GM12878 (cell line): Measurements from ENCODE around the gene CHD6. TPM values are rescaled to one million over a fixed set of nuclear protein-coding genes. Genes with fewer than 3 reads are reported as not detected.

Experiments
- ATAC-seq: fragments of 200-7000 bp; cut with Tn5 transposase; 3 replicates; pipeline ENCODE4 v1.9.1; 2020; ENCODE audit warnings: mild to moderate bottlenecking, moderate library complexity
- BruUV-seq: library from RNA; stranded (reverse); fragments of 400-500 nt; replicated peaks from 2 replicates; lab custom pipeline; 2021; lab: Mats Ljungman, UMichigan
- CTCF ChIA-PET: fragments of 300-600 bp; sonication (Branson Sonifier 250); formaldehyde crosslinking; extraction: SDS; loops from one replicate; lab custom pipeline; 2021; ENCODE audit warnings: inconsistent platforms; lab: Yijun Ruan, JAX
- POLR2A ChIA-PET: fragments of 350-600 bp; formaldehyde crosslinking; extraction: SDS; loops from one replicate; lab custom pipeline; 2021; ENCODE audit warnings: inconsistent platforms; lab: Charles Lee
- RAD21 ChIA-PET: fragments of 300-600 bp; sonication (Branson Sonifier 250); formaldehyde crosslinking; loops from one replicate; lab custom pipeline; 2023; ENCODE audit warnings: antibody characterized with exemption; ENCODE audit not compliant: unreplicated experiment; lab: Charles Lee
- SMC1A ChIA-PET: fragments of 300-600 bp; sonication (Branson Sonifier 250); formaldehyde crosslinking; loops from one replicate; lab custom pipeline; 2023; ENCODE audit not compliant: unreplicated experiment, uncharacterized antibody; lab: Charles Lee
- DNase-seq: peaks from one replicate; pipeline ENCODE4 v3.0.0-alpha.2; 2011; ENCODE audit warnings: low read depth, low spot score
- FAIRE-seq: peaks from 3 replicates; lab custom pipeline; 2011; peaks lifted over from hg19 to GRCh38; lab: Jason Lieb, UNC
- H2AFZ ChIP-seq: 2 replicates; pipeline ENCODE4 v1.6.0; 2011; ENCODE audit warnings: low read depth, low read length, control low read depth; ENCODE audit not compliant: control insufficient read depth
- H3K27ac ChIP-seq: 2 replicates; pipeline ENCODE4 v1.5.1; 2011; ENCODE audit warnings: control low read depth; ENCODE audit not compliant: control insufficient read depth, insufficient read depth
- H3K27me3 ChIP-seq, 2 experiments: replicated peaks in 1 of 2; 2 replicates each; pipeline versions ENCODE4 v1.6.0 to v1.6.1; 2011; ENCODE audit warnings: low read length in 1 of 2; ENCODE audit not compliant: control insufficient read depth in 2 of 2, insufficient read depth in 2 of 2
- H3K36me3 ChIP-seq, 2 experiments: 2 replicates each; pipeline ENCODE4 v1.5.1; 2011; ENCODE audit warnings: low read length in 1 of 2; ENCODE audit not compliant: control insufficient read depth in 2 of 2, insufficient read depth in 2 of 2
- H3K4me1 ChIP-seq: 2 replicates; pipeline ENCODE4 v1.6.1; 2011; ENCODE audit warnings: mild to moderate bottlenecking, low read length, moderate library complexity, mixed read lengths; ENCODE audit not compliant: control insufficient read depth, insufficient read depth
- H3K4me2 ChIP-seq: 2 replicates; pipeline ENCODE4 v1.6.0; 2011; ENCODE audit warnings: control low read depth; ENCODE audit not compliant: control insufficient read depth, insufficient read depth
- H3K4me3 ChIP-seq: fragments of 200-600 bp; sonication (generic); 2 replicates; pipeline ENCODE4 v1.5.1; 2016
- H3K79me2 ChIP-seq: 2 replicates; pipeline ENCODE4 v1.6.0; 2011; ENCODE audit warnings: low read length; ENCODE audit not compliant: control insufficient read depth, insufficient read depth
- H3K9ac ChIP-seq: 2 replicates; pipeline ENCODE4 v1.8.0; 2011; ENCODE audit warnings: low read length, control low read depth, mixed read lengths; ENCODE audit not compliant: control insufficient read depth, insufficient read depth
- H3K9me3 ChIP-seq: replicated peaks from 3 replicates; pipeline ENCODE4 v1.5.1; 2011; ENCODE audit warnings: mild to moderate bottlenecking, low read length; ENCODE audit not compliant: control insufficient read depth, insufficient read depth
- H4K20me1 ChIP-seq: 2 replicates; pipeline ENCODE4 v1.6.0; 2011; ENCODE audit not compliant: control insufficient read depth, insufficient read depth
- GATAD2B ChIP-seq: fragments of 450-650 bp; conservative IDR thresholded peaks from 2 replicates; pipeline ENCODE4 v1.6.1; 2017; ENCODE audit warnings: low read depth, mild to moderate bottlenecking, moderate library complexity
- KAT2A ChIP-seq: conservative IDR thresholded peaks from 2 replicates; pipeline ENCODE4 v1.6.1; 2011; ENCODE audit warnings: low read depth, low read length; ENCODE audit not compliant: control insufficient read depth
- KDM1A ChIP-seq: fragments of 200-600 bp; sonication (generic); IDR thresholded peaks from 2 replicates; pipeline ENCODE4 v1.6.1; 2016; ENCODE audit warnings: borderline replicate concordance
- NFXL1 ChIP-seq: fragments of 450-650 bp; IDR thresholded peaks from 2 replicates; pipeline ENCODE4 v1.6.1; 2017; ENCODE audit warnings: antibody characterized with exemption, mild to moderate bottlenecking, borderline replicate concordance
- RUNX3 ChIP-seq: IDR thresholded peaks from 2 replicates; pipeline ENCODE4 v1.6.1; 2012; ENCODE audit warnings: low read length, inconsistent platforms
- SIX5 ChIP-seq: IDR thresholded peaks from 2 replicates; pipeline ENCODE4 v1.6.1; 2011; ENCODE audit warnings: mild to moderate bottlenecking, low read depth, low read length, moderate library complexity; ENCODE audit not compliant: severe bottlenecking
- WGBS: methylation state at CpG from one replicate; pipeline ENCODE4 v1.1.6; 2016; ENCODE audit warnings: low lambda C conversion rate; ENCODE audit not compliant: insufficient replicate concordance, insufficient coverage; ENCODE audit errors: missing lambda C conversion rate; 5-methylcytosine and 5-hydroxymethylcytosine counted together
- in situ Hi-C: fragments of 300-500 bp; cut with MboI; formaldehyde crosslinking; loops from 9 replicates; pipeline ENCODE4 v1.14.3; 2018; ENCODE audit warnings: mixed read lengths
- intact Hi-C: fragments of 100-400 bp; cut with micrococcal nuclease; formaldehyde crosslinking; loops from one replicate; pipeline ENCODE4 v1.14.2; 2022; ENCODE audit not compliant: unreplicated experiment
- polyA plus RNA-seq, 11 experiments: library from polyadenylated mRNA; depleted of rRNA in 4 of 11; unstranded in 6 of 11; stranded (reverse) in 5 of 11; fragments of >200 nt; fragmentation: Nextera tagmentation in 4 of 11; fragmentation: Illumina TruSeq in 1 of 11; extraction: Ambion mirVana in 4 of 11; extraction: Trizol in 1 of 11; gene quantifications; 1 replicate in 1 of 11; 2 replicates in 10 of 11; pipeline versions ENCODE4 v1.2.1 to v1.2.3, GENCODE V29; 2011 to 2016; ENCODE audit warnings: inconsistent platforms in 2 of 11, missing spikeins in 2 of 11, low read depth in 1 of 11
- total RNA-seq, 4 experiments: library from RNA; depleted of rRNA in 3 of 4; stranded (reverse); fragments of >200 nt in 3 of 4; fragmentation: Illumina TruSeq in 1 of 4; extraction: Trizol in 1 of 4; gene quantifications; 2 replicates each; pipeline versions ENCODE4 v1.2.1 to v1.2.3, GENCODE V29; 2013 to 2021
- TF ChIP-seq, protein P1 (sequence below): fragments of 450-650 bp; IDR thresholded peaks from 2 replicates; pipeline ENCODE4 v1.6.1; 2016; ENCODE audit warnings: mild to moderate bottlenecking, moderate library complexity, borderline replicate concordance

The CHD6 gene
- total and polyA plus RNA-seq, 10 of the 15 experiments (the other 5 are each of a cell fraction or from before 2014, with no cell fraction given): 4.3 to 25.5 (median 17.1) TPM

DNA sequence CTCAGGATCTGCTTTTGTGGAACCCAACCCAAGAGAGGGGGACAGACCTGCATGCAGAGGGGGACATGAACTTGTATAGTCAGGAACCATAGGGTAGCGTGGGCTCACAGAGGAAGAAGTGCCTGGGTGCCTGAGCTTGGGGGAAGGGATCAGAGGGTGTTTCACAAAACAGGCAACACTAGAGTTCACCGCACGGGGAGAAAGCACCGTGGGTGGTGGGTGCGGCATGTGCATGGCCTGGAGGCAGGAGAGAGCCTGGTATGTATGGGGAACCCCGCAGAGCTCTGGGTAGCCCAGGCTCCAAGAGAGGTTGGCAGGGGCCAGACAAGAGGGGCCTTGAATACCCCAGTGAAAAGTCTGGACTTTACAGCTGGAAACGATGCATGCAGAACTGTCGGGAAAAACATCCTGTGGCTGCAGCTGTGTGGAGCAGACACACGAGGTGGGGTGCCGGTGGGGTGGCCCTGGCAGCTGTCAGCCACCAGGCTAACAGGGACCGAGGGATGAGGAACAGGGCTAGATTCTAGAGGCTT, 244.9 kb downstream of the CHD6 start:
- POLR2A ChIA-PET: no interaction called here
- intact Hi-C loops (no loop called here), in situ Hi-C loops (no loop called here)
- Histone ChIP-seq H3K27ac (no peak overlapping the region), H3K4me3 (no peak overlapping the region), H3K36me3 (no peaks in the 10 kb centered on the region), H4K20me1 (no peaks in the 10 kb centered on the region), H3K4me1 (peaks cover 14% of the 10 kb centered on the region), H3K27me3 (0 out of 4 replicates have a peak, but pooled peaks cover 0 to 1% of the 10 kb centered on the region in 2 experiments), H2AFZ (no peak overlapping the region), H3K4me2 (no peak overlapping the region), H3K79me2 (no peaks in the 10 kb centered on the region), H3K9me3 (no peaks in the 10 kb centered on the region), H3K9ac (no peak overlapping the region)
- FAIRE-seq (no peak), ATAC-seq (no peak), DNase-seq (no peak)
- RAD21 ChIA-PET: no interaction called here
- TF ChIP-seq, protein P1, sequence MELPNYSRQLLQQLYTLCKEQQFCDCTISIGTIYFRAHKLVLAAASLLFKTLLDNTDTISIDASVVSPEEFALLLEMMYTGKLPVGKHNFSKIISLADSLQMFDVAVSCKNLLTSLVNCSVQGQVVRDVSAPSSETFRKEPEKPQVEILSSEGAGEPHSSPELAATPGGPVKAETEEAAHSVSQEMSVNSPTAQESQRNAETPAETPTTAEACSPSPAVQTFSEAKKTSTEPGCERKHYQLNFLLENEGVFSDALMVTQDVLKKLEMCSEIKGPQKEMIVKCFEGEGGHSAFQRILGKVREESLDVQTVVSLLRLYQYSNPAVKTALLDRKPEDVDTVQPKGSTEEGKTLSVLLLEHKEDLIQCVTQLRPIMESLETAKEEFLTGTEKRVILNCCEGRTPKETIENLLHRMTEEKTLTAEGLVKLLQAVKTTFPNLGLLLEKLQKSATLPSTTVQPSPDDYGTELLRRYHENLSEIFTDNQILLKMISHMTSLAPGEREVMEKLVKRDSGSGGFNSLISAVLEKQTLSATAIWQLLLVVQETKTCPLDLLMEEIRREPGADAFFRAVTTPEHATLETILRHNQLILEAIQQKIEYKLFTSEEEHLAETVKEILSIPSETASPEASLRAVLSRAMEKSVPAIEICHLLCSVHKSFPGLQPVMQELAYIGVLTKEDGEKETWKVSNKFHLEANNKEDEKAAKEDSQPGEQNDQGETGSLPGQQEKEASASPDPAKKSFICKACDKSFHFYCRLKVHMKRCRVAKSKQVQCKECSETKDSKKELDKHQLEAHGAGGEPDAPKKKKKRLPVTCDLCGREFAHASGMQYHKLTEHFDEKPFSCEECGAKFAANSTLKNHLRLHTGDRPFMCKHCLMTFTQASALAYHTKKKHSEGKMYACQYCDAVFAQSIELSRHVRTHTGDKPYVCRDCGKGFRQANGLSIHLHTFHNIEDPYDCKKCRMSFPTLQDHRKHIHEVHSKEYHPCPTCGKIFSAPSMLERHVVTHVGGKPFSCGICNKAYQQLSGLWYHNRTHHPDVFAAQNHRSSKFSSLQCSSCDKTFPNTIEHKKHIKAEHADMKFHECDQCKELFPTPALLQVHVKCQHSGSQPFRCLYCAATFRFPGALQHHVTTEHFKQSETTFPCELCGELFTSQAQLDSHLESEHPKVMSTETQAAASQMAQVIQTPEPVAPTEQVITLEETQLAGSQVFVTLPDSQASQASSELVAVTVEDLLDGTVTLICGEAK: no peak
- TF ChIP-seq GATAD2B: no peak
- TF ChIP-seq SIX5: no peak
- TF ChIP-seq KDM1A: no peak
- no peak for TF ChIP-seq NFXL1
- no peak for TF ChIP-seq KAT2A
- TF ChIP-seq RUNX3: no peak
- CTCF ChIA-PET: interaction anchor here (1.2 kb wide), 1 partner anchor 239 kb away, joined by 3 read pairs; no protein-coding TSS in a partner anchor
- BruUV-seq: no TSS peak
- 57% methylated on average over 11 of the region's 11 CpGs for WGBS
- SMC1A ChIA-PET: no interaction called here
